GM21447 (cell line): ENCODE results near the gene GATA5.

Experiments
- ATAC-seq: cut with Tn5 transposase; IDR thresholded peaks from one replicate; pipeline ENCODE4 v1.9.1; 2021; ENCODE audit not compliant: unreplicated experiment

GATA5 gene

DNA sequence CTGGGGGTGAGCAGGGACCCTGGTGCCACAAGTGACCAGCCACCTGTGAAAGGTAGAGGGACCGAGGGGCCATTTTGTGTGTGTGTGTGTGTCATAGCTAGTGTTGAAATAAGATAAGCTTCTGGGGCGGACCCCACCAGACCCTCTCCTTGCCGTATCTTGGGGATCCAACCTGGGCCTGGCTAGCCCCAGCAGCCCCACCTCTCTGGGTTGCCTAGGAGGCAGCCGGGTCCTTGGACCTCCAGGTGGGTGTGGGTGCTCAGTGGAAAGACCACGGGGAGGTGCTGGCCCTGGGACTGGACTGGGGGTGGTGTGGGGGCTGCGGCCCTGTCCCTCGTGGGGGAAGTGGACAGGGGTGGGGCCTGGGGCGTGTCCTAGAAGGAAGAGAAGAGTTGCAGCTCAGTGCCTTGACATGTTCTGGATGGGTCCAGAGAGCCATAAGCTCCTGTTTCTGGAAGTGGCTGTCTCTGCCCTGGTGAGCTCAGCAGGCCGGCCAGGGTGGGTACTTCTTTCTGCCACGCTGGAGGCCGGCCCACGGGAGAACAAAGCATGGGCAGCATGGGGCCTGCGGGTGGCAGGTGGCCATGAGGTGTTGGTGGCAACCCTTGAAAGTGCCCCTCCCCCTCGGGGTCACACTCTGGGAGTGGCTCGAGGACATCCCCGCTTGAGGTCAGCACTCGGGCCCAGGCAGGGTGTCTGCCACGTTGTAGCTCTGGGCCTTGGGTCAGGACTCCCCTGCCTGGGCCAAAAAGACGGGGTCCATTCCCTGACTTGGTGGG lies 56.9 kb downstream of the GATA5 start:
- ATAC-seq, result no peak

DNA sequence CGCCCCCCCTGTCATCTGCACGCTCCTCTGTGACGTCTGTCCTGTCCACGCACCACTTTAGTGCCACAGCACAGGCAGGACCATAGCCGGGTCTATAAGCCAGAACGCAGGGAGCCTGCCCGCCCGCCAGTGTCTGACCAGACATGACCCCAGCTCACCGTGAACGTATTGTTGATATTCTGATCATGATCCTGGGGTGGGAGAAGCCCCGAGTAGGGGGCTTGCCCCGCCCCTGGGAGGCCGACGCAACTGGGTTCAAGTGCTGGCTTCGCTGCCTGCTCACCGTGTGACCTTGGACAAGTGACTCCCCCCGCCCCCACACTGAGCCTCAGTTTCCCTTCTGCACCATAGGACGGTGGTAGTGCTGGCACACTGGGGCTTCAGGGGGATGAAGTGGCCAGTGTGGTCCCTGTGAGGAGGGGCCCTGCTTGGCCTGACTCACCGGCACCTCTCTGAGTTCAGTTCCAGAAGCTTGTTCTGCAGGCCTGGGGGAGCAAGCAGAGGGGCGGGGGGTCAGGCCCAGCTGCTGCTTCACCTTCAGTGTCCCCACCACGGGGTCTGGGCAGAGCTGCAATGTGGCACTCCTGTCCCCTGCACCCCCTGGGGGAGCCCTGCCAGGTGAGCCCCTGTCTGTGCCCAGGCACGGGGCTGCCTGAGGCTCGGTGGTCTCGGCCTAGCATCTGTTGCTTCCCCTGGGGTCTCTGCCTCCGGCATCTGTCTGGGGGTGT lies 57.6 kb downstream of the GATA5 start:
- no peak for ATAC-seq

DNA sequence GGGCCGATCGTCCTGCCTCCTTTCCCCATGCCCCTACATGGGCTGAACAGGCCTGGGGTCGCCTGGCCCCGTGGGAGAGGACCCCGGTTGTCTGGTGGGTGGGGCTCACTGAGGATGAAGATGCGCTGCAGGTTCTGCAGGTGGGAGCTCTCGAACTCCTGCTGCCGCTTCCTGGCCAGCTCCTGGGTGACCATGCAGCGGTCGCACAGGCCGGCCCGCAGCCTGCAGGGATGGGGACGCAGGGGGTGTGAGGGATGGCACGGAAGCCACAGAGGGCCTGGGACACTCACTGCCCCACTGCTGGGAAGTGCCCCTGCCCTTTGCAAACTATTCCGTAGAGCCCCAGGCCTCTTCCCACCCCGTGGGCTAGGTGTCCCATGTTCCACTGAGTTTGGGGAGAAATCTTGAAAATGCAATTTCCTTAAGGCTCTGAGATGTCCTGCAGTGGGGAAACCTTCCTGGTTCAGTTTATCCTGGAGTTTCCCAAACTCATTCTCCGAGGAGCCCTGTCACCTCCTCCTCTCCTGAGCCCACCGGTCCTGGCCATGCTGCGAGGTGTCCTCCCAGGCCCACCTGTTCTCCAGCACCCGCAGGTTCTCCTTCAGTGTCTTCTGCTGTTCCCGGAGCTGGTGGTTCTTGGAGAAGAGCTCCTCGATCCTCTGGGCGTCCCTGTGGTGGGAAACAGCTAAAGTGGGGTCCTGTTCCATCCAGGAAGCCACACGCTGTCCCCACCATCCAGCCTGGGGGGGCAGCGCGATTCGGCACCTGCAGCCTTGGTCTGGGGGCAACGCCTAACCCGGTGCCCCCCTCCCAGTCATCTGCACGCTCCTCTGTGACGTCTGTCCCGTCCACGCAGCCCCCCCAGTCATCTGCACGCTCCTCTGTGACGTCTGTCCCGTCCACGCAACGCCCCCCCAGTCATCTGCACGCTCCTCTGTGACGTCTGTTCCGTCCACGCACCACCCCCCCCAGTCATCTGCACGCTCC lies 58.9 kb downstream of the GATA5 start:
- no peak for ATAC-seq

DNA sequence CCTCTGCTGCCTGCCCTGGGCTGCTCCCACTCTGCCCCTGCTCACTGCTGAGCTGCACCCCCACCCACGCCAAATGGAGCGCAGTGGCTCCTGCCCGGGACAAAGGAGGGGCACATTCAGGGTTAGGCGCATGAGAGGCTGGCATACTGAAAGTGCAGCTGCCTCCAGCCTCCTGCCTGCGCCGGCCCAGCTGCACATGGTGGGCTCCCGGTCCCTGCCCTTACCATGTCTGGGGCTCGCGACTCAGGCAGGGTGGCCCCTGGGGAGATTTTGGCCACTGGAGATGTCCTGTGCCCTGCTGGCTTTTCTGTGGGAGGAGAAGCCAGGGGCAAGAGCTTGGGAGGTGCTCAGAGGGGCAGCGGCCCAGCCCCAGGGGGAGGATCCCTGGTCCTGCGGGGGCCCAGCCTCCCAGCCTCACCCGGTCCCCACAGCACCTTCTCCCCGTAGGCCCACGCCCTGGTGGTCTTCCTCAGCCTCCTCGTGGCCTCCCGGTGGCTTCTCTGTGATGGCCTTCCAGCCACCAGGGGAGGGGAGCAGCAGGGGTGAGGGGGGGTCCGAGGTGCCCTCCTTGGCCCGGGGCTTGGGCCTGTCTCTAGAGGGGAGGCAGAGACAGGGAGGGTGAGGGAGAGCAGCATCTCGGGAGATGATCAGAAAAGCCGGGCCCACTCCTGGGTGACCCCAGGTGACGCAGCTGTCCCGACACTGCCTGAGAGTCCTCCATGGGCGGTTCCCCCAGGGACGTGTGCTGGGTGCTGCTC lies 60.3 kb downstream of the GATA5 start:
- no peak for ATAC-seq

DNA sequence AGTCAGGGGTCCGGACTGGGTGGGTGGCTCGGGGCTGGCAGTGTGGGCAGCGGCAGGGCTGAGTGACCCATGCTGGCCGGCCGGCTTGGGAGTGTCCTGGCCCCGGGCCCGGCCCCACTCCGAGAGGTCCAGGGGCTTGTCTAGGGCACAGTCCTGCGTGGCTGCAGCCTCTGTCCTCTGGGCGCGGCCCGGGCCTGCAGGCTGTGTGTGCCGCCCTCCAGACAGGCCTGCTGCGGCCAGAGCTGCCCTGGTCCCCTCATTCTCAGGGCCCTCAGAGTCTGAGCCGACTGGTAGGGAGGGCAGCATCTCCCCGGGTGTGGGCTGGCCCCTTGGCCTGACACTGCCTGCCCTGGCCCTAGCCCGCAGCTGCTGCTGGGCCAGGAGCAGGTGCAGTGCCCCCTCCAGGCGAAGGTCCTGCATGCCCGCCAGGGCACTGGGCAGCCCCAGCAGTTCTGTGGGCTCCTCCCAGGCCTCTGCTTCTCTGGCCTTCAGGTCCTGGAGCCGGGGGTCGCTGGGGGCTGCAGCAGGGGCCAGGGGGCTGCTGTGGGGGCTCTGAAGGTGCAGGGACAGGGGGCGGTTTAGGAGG lies 61.8 kb downstream of the GATA5 start:
- no peak for ATAC-seq
